ENCODE results near the gene COA7. TPM values are rescaled to one million over a fixed set of nuclear protein-coding genes. Genes with fewer than 3 reads are reported as not detected.

Gene COA7
- total RNA-seq, 3 donors from 2014 or later, result 18.6 to 22.0 (median 20.3) TPM

- Histone ChIP-seq H3K36me3 (ENCODE audit: low read depth) (no peaks in the 10 kb centered on the region), H3K4me3 (no peak overlapping the region), H3K9me3 (no peaks in the 10 kb centered on the region), H3K4me1 (ENCODE audit: low read depth) (no peaks in the 10 kb centered on the region)
- DNase-seq, result no peak
- intact Hi-C loops (cut with DNase I, micrococcal nuclease), result no loop called here
- no peak for ATAC-seq
- TF ChIP-seq CTCF (IDR thresholded peaks at IDR 0.05), result no peak
Measured at GRCh38 chr1:52659356-52659755, 38.8 kb downstream of the COA7 start.

DNA sequence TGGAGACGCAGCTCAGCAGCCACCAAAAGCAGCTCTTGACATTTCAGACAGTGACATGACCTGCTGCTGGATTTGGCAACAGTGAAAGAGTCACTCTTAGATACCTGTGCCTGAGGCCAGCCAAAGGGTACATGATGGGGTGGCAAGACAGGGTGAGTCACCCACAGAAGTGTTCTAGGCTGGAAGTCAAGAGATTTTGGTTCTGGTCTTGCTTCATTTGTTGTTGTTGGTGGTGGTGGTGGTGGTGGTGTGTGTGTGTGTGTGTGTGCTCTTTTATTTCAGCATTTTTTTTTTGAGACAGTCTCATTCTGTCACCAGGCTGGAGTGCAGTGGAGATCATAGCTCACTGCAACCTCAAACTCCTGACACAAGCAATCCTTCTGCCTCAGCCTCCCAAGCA lies 39.4 kb downstream of the COA7 start:
- intact Hi-C loops (cut with DNase I, micrococcal nuclease), result no loop called here
- no peak for TF ChIP-seq CTCF (IDR thresholded peaks at IDR 0.05)
- Histone ChIP-seq H3K36me3 (ENCODE audit: low read depth) (no peaks in the 10 kb centered on the region), H3K4me3 (no peak overlapping the region), H3K9me3 (no peaks in the 10 kb centered on the region), H3K4me1 (ENCODE audit: low read depth) (no peaks in the 10 kb centered on the region)
- no peak for DNase-seq
- no peak for ATAC-seq

DNA sequence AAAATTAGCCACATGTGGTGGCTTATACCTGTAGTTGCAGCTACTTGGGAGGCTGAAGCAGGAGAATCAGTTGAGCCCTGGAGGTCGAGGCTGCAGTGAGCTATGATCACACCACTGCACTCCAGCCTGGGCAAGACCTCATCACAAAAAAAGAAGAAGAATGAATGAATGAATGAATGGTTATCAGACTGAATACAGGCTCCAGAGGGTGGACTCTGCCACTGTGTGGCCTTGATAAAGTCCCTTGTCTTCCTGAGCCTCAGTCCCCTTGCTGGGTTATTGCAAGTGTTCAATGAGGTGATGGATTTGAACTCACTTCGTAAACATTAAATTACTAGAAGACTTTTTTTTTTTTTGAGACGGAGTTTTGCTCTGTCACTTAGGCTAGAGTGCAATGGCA lies 40.4 kb downstream of the COA7 start:
- Histone ChIP-seq H3K9me3 (no peaks in the 10 kb centered on the region), H3K4me1 (ENCODE audit: low read depth) (no peaks in the 10 kb centered on the region), H3K4me3 (no peak overlapping the region), H3K36me3 (ENCODE audit: low read depth) (no peaks in the 10 kb centered on the region)
- ATAC-seq (no peak), DNase-seq (no peak)
- TF ChIP-seq CTCF (IDR thresholded peaks at IDR 0.05), result no peak
- intact Hi-C loops (cut with DNase I, micrococcal nuclease), result no loop called here

DNA sequence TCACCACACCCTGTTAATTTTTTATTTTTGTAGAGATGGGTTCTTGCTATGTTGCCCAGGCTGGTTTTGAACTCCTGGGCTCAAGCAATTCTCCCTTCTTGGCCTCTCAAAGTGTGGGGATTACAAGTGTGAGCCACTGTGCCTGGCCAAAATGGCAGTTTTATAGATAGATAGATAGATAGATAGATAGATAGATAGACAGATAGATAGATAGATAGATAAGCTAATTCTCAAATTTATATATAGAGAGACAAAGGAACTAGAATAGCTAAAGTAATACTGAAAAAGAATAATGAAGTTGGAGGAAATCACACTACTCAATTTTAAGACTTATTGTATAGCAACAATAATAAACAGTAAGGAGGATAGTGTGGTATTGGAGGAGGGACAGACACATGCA lies 44.1 kb downstream of the COA7 start:
- no peak for TF ChIP-seq CTCF (IDR thresholded peaks at IDR 0.05)
- Histone ChIP-seq H3K9me3 (no peaks in the 10 kb centered on the region), H3K36me3 (ENCODE audit: low read depth) (no peaks in the 10 kb centered on the region), H3K4me3 (no peak overlapping the region), H3K4me1 (ENCODE audit: low read depth) (no peaks in the 10 kb centered on the region)
- no peak for DNase-seq
- ATAC-seq, result no peak
- intact Hi-C loops (cut with DNase I, micrococcal nuclease), result no loop called here

DNA sequence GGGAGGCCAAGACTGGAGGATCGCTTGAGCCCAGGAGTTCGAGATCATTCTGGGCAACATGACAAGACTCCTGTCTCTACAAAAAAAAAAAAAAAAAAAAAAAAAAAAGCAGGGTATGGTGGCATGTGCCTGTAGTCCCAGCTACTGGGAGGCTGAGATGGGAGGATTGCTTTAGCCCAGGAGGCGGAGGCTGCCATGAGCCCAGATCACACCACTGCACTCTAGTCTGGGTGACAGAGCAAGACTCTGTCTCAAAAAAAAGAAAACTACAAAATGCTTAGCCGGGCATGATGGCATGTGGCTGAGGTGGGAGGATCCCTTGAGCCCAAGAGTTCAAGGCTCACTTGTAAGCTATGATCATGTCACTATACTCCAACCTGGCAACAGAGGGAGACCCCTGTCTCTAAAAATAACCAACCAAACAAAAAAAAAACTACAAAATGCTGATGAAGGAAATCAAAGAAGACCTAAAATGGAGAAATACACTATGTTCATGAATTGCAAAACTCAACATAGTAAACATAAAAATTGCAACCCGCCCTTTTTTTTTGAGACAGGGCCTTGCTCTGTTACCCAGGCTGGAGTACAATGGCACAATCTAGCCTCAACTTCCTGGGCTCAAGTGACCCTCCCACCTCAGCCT lies 44.8 kb downstream of the COA7 start:
- DNase-seq (no peak), ATAC-seq (no peak)
- intact Hi-C loops (cut with DNase I, micrococcal nuclease), result no loop called here

More for the DNA sequence above, 44.8 kb downstream of the COA7 start:
- Histone ChIP-seq H3K9me3 (no peaks in the 10 kb centered on the region), H3K4me3 (no peak overlapping the region), H3K4me1 (ENCODE audit: low read depth) (no peaks in the 10 kb centered on the region), H3K36me3 (ENCODE audit: low read depth) (no peaks in the 10 kb centered on the region)
- no peak for TF ChIP-seq CTCF (IDR thresholded peaks at IDR 0.05)

Measured in mucosa of descending colon (tissue), 3 donors.